ENCODE measurements around the gene MRPS9.

MRPS9 gene

GRCh38 chr2:105037572-105038382 is at the start of gene MRPS9:
TSS of gene MRPS9 (plus strand) at chr2:105038069. CDS start at chr2:105038093, 24 bp downstream.
- H3K4me3 Mint-ChIP-seq = peak within 1 kb of the TSS; percentile 97
- no peaks in the 10 kb centered on the region for H3K36me3 Mint-ChIP-seq (ENCODE audit: low read depth)
- peak; percentile 97 for DNase-seq
- H3K27me3 Mint-ChIP-seq = no peaks in the 10 kb centered on the region
- peak; percentile 99 for ATAC-seq
- peak within 1 kb of the TSS; percentile 94 for H3K27ac Mint-ChIP-seq
- no peaks in the 10 kb centered on the region for H3K9me3 Mint-ChIP-seq
- H3K4me1 Mint-ChIP-seq = peaks cover 33% of the 10 kb centered on the region

DNA sequence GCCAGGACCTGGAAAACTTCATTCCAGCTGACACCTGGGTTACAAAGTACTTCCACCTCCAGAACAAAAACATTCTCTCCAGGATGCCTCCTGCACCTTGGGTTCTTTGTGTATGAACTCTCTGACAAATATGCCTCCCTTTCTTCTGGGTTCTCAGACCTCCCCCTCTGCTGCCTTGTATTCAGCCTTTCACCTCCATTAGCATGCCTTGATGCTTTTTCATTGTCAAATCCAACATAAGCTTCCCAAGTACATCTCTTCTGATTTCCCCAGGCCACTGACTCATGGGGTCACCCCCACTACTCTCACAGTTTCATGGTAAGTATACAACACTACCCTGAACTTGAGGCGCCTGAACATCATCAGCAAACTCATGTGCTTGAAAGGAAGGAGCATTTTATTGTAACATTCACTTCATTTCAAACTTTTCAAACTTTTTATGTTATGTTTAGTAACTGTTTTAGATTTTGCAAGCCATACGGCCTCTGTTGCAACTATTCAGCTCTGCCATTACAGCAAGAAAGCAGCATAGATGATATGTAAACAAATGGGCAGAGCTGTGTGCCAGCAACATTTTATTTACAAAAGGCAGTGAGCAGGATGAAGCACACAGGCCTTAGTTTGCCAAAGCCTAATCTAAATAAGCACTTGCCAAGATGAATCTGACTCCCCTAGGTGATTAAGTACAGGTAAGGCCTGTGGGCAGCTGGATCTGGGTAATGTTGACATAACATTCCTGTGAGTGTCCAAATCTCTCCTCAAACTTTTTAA is 32.5 kb upstream of the MRPS9 start:
- ATAC-seq = no peak
- Mint-ChIP-seq H3K4me1 (no peaks in the 10 kb centered on the region), H3K27ac (no peak overlapping the region)

DNA sequence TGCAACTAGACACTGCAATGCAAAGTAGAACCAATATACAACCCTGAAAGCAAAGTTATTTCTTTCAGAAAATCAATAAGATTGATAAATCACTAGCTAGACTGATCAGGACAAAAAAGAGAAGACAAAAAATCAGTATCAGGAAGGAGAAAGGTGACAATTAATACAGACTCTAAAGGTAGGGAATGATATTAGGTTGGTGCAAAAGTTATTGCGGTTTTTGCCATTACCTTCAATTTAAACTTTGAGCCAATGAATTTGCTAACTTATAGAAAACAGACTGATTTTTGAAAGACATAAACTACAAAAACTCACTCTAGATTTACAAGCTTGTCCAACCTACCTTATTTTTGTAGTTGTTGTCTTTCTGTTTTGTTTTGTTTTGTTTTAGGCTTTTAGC is 30.5 kb upstream of the MRPS9 start:
- Mint-ChIP-seq H3K36me3 (ENCODE audit: low read depth) (no peaks in the 10 kb centered on the region), H3K27ac (no peak overlapping the region), H3K4me1 (no peaks in the 10 kb centered on the region), H3K4me3 (no peak overlapping the region), H3K9me3 (peaks cover 29% of the 10 kb centered on the region), H3K27me3 (peaks cover 4% of the 10 kb centered on the region)
- DNase-seq (no peak), ATAC-seq (no peak)

More for the DNA sequence above, 32.5 kb upstream of the MRPS9 start:
- Mint-ChIP-seq H3K4me3 (no peak overlapping the region), H3K9me3 (peaks cover 29% of the 10 kb centered on the region), H3K36me3 (ENCODE audit: low read depth) (no peaks in the 10 kb centered on the region), H3K27me3 (peaks cover 4% of the 10 kb centered on the region)
- DNase-seq = no peak

DNA sequence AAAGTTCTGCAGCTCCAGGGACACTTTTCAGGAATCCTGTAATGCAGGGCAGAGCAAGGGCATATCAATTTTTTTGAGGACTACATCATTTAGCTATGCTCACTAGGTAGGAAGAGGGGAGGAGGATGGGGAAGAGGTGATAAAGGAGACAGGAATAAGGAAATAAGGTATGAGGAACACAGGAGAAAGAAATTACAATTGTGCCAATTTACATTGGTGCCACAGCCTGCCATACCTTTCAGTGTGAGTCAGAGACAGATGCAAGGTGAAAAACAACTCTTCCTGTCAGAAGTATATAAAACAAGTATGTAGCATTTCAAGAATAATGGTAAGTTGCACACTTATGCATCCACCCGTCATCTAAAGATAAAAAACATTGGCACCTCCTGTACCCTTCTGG is 5.4 kb upstream of the MRPS9 start:
- no peaks in the 10 kb centered on the region for H3K36me3 Mint-ChIP-seq (ENCODE audit: low read depth)
- H3K9me3 Mint-ChIP-seq = no peaks in the 10 kb centered on the region
- DNase-seq = no peak
- H3K4me1 Mint-ChIP-seq = peaks cover 12% of the 10 kb centered on the region
- H3K27ac Mint-ChIP-seq = no peak overlapping the region
- no peaks in the 10 kb centered on the region for H3K27me3 Mint-ChIP-seq
- no peak overlapping the region for H3K4me3 Mint-ChIP-seq
- ATAC-seq = no peak

- no peak for ATAC-seq
Observed at GRCh38 chr2:105034170-105034569, 3.7 kb upstream of the MRPS9 start.

DNA sequence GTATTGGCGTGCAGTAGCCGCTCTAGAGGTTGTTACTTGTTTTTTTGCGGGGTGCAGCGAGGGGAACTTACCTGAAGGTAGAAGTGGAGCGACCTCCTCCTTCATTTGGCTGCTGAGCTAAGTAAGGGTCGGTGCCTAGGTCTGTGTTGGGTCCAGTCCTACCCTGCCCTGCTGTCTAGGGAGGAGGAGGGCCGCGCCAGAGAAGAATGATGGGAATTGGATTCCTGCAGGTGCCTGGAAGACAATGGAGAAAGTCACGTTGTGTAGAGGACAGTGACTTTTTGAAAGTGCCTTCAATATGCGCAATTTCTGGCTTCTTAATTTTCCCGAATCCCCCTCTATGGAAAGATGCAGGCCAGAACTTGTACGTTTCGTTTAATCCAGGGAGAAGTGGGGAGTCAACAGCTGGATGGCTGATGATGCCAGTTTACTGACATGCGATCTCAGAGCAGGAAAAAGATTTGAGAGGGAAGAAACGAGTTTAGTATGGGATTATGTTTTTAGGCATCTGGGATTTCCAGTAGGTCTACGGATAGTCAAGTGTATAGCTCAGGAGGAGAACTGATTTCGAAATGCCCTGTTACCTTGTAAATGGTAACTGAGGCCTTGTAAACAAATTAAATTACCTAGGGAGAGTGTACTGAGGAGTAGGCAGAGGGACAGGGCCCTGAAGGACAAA is 653 bp downstream of the MRPS9 start:
- no peaks in the 10 kb centered on the region for H3K9me3 Mint-ChIP-seq
- peak overlapping the region; percentile 97 for H3K4me3 Mint-ChIP-seq
- ATAC-seq (peak; percentile 3), DNase-seq (no peak)
- peaks cover 33% of the 10 kb centered on the region for H3K4me1 Mint-ChIP-seq
- no peaks in the 10 kb centered on the region for H3K27me3 Mint-ChIP-seq
- peak overlapping the region; percentile 94 for H3K27ac Mint-ChIP-seq
- H3K36me3 Mint-ChIP-seq (ENCODE audit: low read depth) = peaks cover 2% of the 10 kb centered on the region

More at GRCh38 chr2:105034170-105034569, 3.7 kb upstream of the MRPS9 start:
- DNase-seq = no peak
- no peak overlapping the region for H3K4me3 Mint-ChIP-seq
- H3K27me3 Mint-ChIP-seq = no peaks in the 10 kb centered on the region
- peaks cover 20% of the 10 kb centered on the region for H3K4me1 Mint-ChIP-seq
- H3K36me3 Mint-ChIP-seq (ENCODE audit: low read depth) = no peaks in the 10 kb centered on the region
- H3K9me3 Mint-ChIP-seq = no peaks in the 10 kb centered on the region
- no peak overlapping the region for H3K27ac Mint-ChIP-seq

DNA sequence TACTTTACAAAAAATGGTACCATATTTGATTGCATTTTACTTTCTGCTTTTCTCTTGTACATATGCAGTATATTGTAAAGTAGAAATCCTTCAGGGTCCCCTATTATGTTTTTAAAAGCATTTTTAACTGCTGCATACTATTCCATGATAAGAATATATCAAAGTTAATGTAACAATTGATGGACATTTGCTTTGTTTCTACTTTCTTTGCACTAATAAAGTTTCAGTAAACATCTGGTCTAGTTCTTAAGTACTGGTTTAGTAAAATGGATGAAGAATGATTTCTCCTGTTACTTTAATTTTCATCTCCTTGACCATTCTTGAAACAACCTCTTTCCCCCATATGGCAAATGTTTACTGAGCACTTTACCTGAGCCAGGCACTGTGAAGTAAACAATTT is 1.7 kb downstream of the MRPS9 start:
- DNase-seq = no peak
- no peaks in the 10 kb centered on the region for H3K9me3 Mint-ChIP-seq
- no peak overlapping the region for H3K27ac Mint-ChIP-seq
- ATAC-seq = no peak
- H3K4me3 Mint-ChIP-seq = peak overlapping the region; percentile 97
- H3K36me3 Mint-ChIP-seq (ENCODE audit: low read depth) = peaks cover 4% of the 10 kb centered on the region
- H3K27me3 Mint-ChIP-seq = no peaks in the 10 kb centered on the region
- peaks cover 33% of the 10 kb centered on the region for H3K4me1 Mint-ChIP-seq

DNA sequence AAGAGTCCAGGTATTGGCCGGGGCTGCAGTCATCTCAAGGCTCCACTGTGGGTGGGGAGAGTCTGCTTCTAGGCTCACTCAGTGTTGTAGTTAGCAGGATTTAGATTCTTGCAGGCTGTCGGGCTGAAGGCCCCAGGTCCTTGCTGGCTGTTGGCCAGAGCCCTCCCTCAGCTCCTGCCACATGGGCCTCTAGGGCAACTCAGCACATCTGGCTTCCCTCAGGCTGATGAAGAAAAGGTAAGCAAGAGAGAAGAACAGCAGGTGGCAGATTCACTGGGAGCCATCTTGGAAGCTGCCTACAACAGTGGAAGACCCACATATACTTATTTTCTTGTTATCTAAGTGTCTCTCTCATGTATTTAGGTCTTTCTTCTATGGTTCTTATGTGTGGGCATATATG is 4.3 kb downstream of the MRPS9 start:
- ATAC-seq = no peak
- DNase-seq = no peak
- Mint-ChIP-seq H3K27ac (no peak overlapping the region), H3K4me3 (no peak overlapping the region), H3K9me3 (no peaks in the 10 kb centered on the region), H3K27me3 (no peaks in the 10 kb centered on the region), H3K4me1 (peaks cover 24% of the 10 kb centered on the region), H3K36me3 (ENCODE audit: low read depth) (peaks cover 19% of the 10 kb centered on the region)

DNA sequence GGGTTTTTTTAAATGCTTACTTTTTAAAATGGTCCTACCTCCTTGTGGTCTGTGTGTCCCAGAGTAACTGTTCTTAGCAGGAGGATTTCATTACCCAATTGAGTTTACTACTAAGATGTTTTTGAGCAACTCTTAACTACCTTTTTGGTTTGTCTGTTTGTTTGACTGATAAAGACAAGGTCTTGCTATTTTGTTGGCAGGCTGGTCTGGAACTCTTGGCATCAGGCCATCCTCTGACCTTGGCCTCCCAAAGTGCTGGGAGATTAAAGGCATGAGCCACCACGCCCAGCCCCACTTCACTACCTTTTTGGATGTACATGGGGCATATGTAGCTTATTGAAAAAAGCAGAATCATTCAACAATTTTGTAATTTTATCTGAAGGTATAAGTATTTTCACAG is 14.9 kb downstream of the MRPS9 start:
- no peaks in the 10 kb centered on the region for H3K27me3 Mint-ChIP-seq
- H3K36me3 Mint-ChIP-seq (ENCODE audit: low read depth) = peaks cover 52% of the 10 kb centered on the region
- ATAC-seq (no peak), DNase-seq (no peak)
- H3K4me1 Mint-ChIP-seq = peaks cover 8% of the 10 kb centered on the region
- peaks cover 24% of the 10 kb centered on the region for H3K9me3 Mint-ChIP-seq
- no peak overlapping the region for H3K27ac Mint-ChIP-seq
- no peak overlapping the region for H3K4me3 Mint-ChIP-seq

DNA sequence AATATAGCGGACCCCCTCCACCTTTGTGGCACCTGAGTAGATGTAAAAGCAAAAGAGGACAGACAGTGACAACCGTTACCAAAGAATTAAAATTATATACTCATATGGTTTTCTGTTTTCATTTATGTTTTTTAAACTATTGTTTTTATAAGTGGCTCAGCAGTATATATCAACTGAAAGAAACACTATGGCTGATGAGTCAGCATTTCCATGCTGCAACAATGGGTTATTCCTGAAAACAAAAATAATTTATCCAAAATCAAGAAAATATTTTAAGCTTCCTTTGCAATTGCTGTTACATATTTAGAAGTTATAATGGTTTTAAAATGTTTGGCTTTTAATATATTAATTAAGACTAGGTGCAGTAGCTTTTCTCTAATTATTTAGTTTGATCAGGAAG is 17.7 kb downstream of the MRPS9 start:
- H3K4me1 Mint-ChIP-seq = peaks cover 8% of the 10 kb centered on the region
- peaks cover 18% of the 10 kb centered on the region for H3K9me3 Mint-ChIP-seq
- H3K27ac Mint-ChIP-seq = no peak overlapping the region
- no peak for ATAC-seq
- no peaks in the 10 kb centered on the region for H3K27me3 Mint-ChIP-seq
- DNase-seq = no peak
- no peak overlapping the region for H3K4me3 Mint-ChIP-seq
- peaks cover 42% of the 10 kb centered on the region for H3K36me3 Mint-ChIP-seq (ENCODE audit: low read depth)

- H3K4me3 Mint-ChIP-seq = no peak overlapping the region
- ATAC-seq (no peak), DNase-seq (no peak)
- peaks cover 8% of the 10 kb centered on the region for H3K4me1 Mint-ChIP-seq
- peaks cover 35% of the 10 kb centered on the region for H3K36me3 Mint-ChIP-seq (ENCODE audit: low read depth)
- H3K9me3 Mint-ChIP-seq = peaks cover 12% of the 10 kb centered on the region
- no peak overlapping the region for H3K27ac Mint-ChIP-seq
- no peaks in the 10 kb centered on the region for H3K27me3 Mint-ChIP-seq
Observed at GRCh38 chr2:105056245-105056644, 18.4 kb downstream of the MRPS9 start.

DNA sequence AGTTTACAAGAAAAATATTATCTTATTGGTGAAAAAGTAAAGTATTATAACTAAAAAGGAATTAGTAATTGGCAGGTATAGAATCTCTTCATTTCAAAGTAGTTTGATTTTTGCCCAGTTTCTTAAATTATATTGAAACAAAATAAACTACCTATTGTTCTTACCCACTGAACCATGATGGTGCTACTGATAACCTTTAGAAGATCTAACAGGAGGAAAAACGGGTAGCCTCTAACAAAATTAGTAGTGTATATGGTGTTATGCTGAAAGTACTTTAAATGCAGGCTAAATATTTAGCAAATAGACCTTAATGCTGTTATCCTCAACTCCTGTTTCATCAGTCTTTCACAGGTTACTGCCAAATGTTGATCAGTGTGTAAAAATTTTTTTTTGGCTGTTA is 19.1 kb downstream of the MRPS9 start:
- ATAC-seq (no peak), DNase-seq (no peak)
- Mint-ChIP-seq H3K27me3 (no peaks in the 10 kb centered on the region), H3K27ac (no peak overlapping the region), H3K9me3 (peaks cover 8% of the 10 kb centered on the region), H3K4me3 (no peak overlapping the region), H3K4me1 (peaks cover 8% of the 10 kb centered on the region), H3K36me3 (ENCODE audit: low read depth) (peaks cover 34% of the 10 kb centered on the region)

- DNase-seq = no peak
- Mint-ChIP-seq H3K4me1 (peaks cover 4% of the 10 kb centered on the region), H3K4me3 (no peak overlapping the region), H3K9me3 (no peaks in the 10 kb centered on the region), H3K27ac (no peak overlapping the region), H3K36me3 (ENCODE audit: low read depth) (peaks cover 20% of the 10 kb centered on the region), H3K27me3 (no peaks in the 10 kb centered on the region)
- ATAC-seq = no peak
Observed at GRCh38 chr2:105061560-105061959, 23.7 kb downstream of the MRPS9 start.

DNA sequence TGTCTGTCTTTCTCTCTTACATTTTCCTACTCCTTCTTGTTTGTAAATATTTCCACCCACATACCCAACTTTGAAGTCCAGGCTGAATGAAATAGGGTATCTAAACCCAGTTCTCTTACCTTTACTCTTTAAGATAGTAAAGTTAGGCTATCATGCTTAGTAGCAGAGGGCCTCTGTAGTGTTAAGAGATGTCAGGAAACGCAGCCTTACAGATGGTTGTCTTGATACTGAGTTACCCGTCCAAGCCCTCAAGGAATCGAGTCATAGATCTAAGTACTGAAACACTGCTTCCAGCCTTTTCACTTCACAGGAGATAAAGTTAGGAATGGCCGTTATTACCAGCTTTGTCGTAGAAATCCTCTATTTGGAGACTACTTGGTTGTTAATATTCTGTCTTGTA is 24.3 kb downstream of the MRPS9 start:
- Mint-ChIP-seq H3K4me1 (peaks cover 4% of the 10 kb centered on the region), H3K36me3 (ENCODE audit: low read depth) (peaks cover 22% of the 10 kb centered on the region), H3K27ac (no peak overlapping the region), H3K27me3 (no peaks in the 10 kb centered on the region), H3K4me3 (no peak overlapping the region), H3K9me3 (no peaks in the 10 kb centered on the region)
- DNase-seq = no peak
- no peak for ATAC-seq

DNA sequence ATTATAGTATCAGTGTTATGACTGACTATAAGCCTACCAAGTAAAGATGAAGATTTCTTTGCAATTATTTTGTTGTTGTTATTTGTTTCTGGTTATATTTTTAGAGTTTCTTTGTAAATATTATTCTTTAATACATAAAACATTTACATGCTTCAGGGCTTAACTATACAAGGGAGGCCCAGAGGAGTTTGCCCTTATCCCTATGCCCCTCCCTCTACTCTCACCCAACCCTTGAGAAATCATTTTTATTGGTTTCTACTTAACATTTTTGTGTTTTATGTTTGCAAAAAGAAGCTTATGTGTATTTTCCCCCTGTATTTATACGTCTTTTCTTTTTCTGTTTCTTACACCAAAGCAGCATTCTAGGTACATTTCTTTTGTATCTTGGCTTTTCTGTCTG is 30.5 kb downstream of the MRPS9 start:
- no peaks in the 10 kb centered on the region for H3K9me3 Mint-ChIP-seq
- peaks cover 25% of the 10 kb centered on the region for H3K4me1 Mint-ChIP-seq
- no peak for DNase-seq
- no peaks in the 10 kb centered on the region for H3K27me3 Mint-ChIP-seq
- H3K27ac Mint-ChIP-seq = no peak overlapping the region
- peaks cover 18% of the 10 kb centered on the region for H3K36me3 Mint-ChIP-seq (ENCODE audit: low read depth)
- ATAC-seq = no peak
- no peak overlapping the region for H3K4me3 Mint-ChIP-seq
